B cell (primary cell): ENCODE data around the gene ATRNL1. TPM values are rescaled to one million over a fixed set of nuclear protein-coding genes. Genes with fewer than 3 reads are reported as not detected.

Experiments used
- ATAC-seq: fragments of 200-7000 bp; cut with Tn5 transposase; one replicate; pipeline ENCODE4 v1.10.0; 2021; ENCODE audit warnings: low read depth, mild to moderate bottlenecking, moderate number of reproducible peaks, moderate library complexity
- CTCF ChIA-PET: fragments of 350-600 bp; sonication (Branson Sonifier 250); formaldehyde crosslinking; loops from one replicate; lab custom pipeline; 2021; ENCODE audit warnings: antibody characterized with exemption, inconsistent platforms; lab: Charles Lee
- POLR2A ChIA-PET: fragments of 350-600 bp; sonication (Branson Sonifier 250); formaldehyde crosslinking; loops from one replicate; lab custom pipeline; 2021; ENCODE audit warnings: antibody characterized with exemption; lab: Charles Lee
- DNase-seq: peaks from one replicate; pipeline ENCODE4 v3.0.0; 2013
- H2AFZ ChIP-seq: 2 replicates; pipeline ENCODE4 v1.6.1; 2012; ENCODE audit warnings: mild to moderate bottlenecking, low read depth, low read length; ENCODE audit not compliant: insufficient read depth, poor library complexity, severe bottlenecking
- H3K27ac ChIP-seq, 2 donors: 1 replicate in 1 of 2; 2 replicates in 1 of 2; pipeline ENCODE4 v1.5.1; 2012 to 2013; ENCODE audit warnings: low read length in 2 of 2, mild to moderate bottlenecking in 2 of 2, moderate library complexity in 1 of 2
- H3K27me3 ChIP-seq, 4 experiments: fragments of 200-600 bp in 1 of 4; sonication (generic) in 1 of 4; replicated peaks in 1 of 4; 1 replicate in 2 of 4; 2 replicates in 2 of 4; pipeline versions ENCODE4 v1.6.1 to v1.7.0; 2013 to 2016; ENCODE audit warnings: low read length in 3 of 4, mild to moderate bottlenecking in 2 of 4, mixed read lengths in 1 of 4, moderate library complexity in 1 of 4; ENCODE audit not compliant: insufficient read depth in 4 of 4, control insufficient read depth in 3 of 4; ENCODE audit errors: control extremely low read depth in 1 of 4
- H3K36me3 ChIP-seq, 2 experiments: replicated peaks in 1 of 2; 1 replicate in 1 of 2; 2 replicates in 1 of 2; pipeline versions ENCODE4 v1.6.1 to v1.7.1; 2013; ENCODE audit warnings: low read length in 1 of 2; ENCODE audit not compliant: insufficient read depth in 2 of 2, control insufficient read depth in 1 of 2; ENCODE audit errors: control extremely low read depth in 1 of 2, extremely low read depth in 1 of 2
- H3K4me1 ChIP-seq, 2 donors: fragments of 200-600 bp in 1 of 2; sonication (generic) in 1 of 2; 1 replicate in 1 of 2; 2 replicates in 1 of 2; pipeline versions ENCODE4 v1.5.1 to v1.6.1; 2013 to 2017; ENCODE audit warnings: low read length in 2 of 2; ENCODE audit not compliant: control insufficient read depth in 2 of 2, insufficient read depth in 2 of 2
- H3K4me2 ChIP-seq: replicated peaks from 2 replicates; pipeline ENCODE3; 2012; ENCODE audit warnings: mild to moderate bottlenecking, low read depth, low read length; ENCODE audit not compliant: poor library complexity, severe bottlenecking
- H3K4me3 ChIP-seq, 5 experiments: fragments of 200-600 bp in 1 of 5; sonication (generic) in 1 of 5; 1 replicate in 3 of 5; 2 replicates in 2 of 5; pipeline versions ENCODE4 v1.5.1 to v1.7.0; 2011 to 2016; ENCODE audit warnings: low read length in 4 of 5, mild to moderate bottlenecking in 4 of 5, low read depth in 2 of 5, control low read depth in 1 of 5, moderate library complexity in 1 of 5; ENCODE audit not compliant: insufficient read depth in 1 of 5; ENCODE audit errors: control extremely low read depth in 1 of 5, extremely low read depth in 1 of 5
- H3K79me2 ChIP-seq: fragments of 200-600 bp; sonication (generic); one replicate; pipeline ENCODE4 v1.6.0; 2016; ENCODE audit warnings: low read length; ENCODE audit not compliant: control insufficient read depth, insufficient read depth
- H3K9ac ChIP-seq: fragments of 200-600 bp; sonication (generic); 2 replicates; pipeline ENCODE4 v1.6.1; 2017; ENCODE audit warnings: mild to moderate bottlenecking, low read length, moderate library complexity
- H3K9me3 ChIP-seq, 3 donors: one replicate each; pipeline versions ENCODE4 v1.6.1 to v1.7.1; 2013; ENCODE audit warnings: low read length in 2 of 3; ENCODE audit not compliant: control insufficient read depth in 2 of 3, insufficient read depth in 1 of 3; ENCODE audit errors: control extremely low read depth in 1 of 3
- H4K20me1 ChIP-seq: 2 replicates; pipeline ENCODE4 v1.6.0; 2012; ENCODE audit warnings: mild to moderate bottlenecking, low read length; ENCODE audit not compliant: insufficient read depth, control insufficient read depth, poor library complexity, severe bottlenecking
- H3K27ac Mint-ChIP-seq: one replicate; pipeline ENCODE4 v1.8.0; 2021; ENCODE audit warnings: mixed read lengths
- H3K27me3 Mint-ChIP-seq: one replicate; pipeline ENCODE4 v1.8.0; 2021; ENCODE audit warnings: mixed read lengths
- H3K4me1 Mint-ChIP-seq: one replicate; pipeline ENCODE4 v1.8.0; 2021; ENCODE audit warnings: mixed read lengths
- H3K4me3 Mint-ChIP-seq: one replicate; pipeline ENCODE4 v1.8.0; 2021; ENCODE audit warnings: mixed read lengths
- H3K9me3 Mint-ChIP-seq: one replicate; pipeline ENCODE4 v1.8.0; 2022; ENCODE audit warnings: mixed read lengths; ENCODE audit not compliant: insufficient read depth
- CTCF ChIP-seq: fragments of 200-600 bp; IDR thresholded peaks from one replicate; pipeline ENCODE4 v1.8.0; 2022; ENCODE audit warnings: antibody characterized with exemption, mild to moderate bottlenecking
- EZH2 ChIP-seq: IDR thresholded peaks from 2 replicates; pipeline ENCODE4 v1.6.1; 2012; ENCODE audit warnings: borderline replicate concordance, low read depth, mild to moderate bottlenecking, moderate library complexity, low read length; ENCODE audit not compliant: insufficient read depth, poor library complexity, severe bottlenecking
- WGBS: methylation state at CpG from one replicate; pipeline ENCODE4 v1.1.5; 2013; ENCODE audit warnings: missing lambda C conversion rate; ENCODE audit not compliant: insufficient coverage; 5-methylcytosine and 5-hydroxymethylcytosine counted together
- intact Hi-C: fragments of 100-400 bp; cut with micrococcal nuclease; formaldehyde crosslinking; loops from one replicate; pipeline ENCODE4 v1.10.0; 2022
- polyA plus RNA-seq: library from polyadenylated mRNA; depleted of rRNA; stranded (reverse); fragments of >200 nt; gene quantifications from 2 replicates; pipeline ENCODE4 v1.2.3, GENCODE V29; 2012
- total RNA-seq, 2 donors: library from RNA; stranded (reverse); fragments of 120-200 nt in 1 of 2; gene quantifications; 1 replicate in 1 of 2; 2 replicates in 1 of 2; pipeline versions ENCODE4 v1.2.3 to v1.2.4, GENCODE V29; 2013 to 2022

ATRNL1 gene
- total and polyA plus RNA-seq, 2 donors (not counting 1 experiment from before 2014, with no cell fraction given) = 0.24 to 2.2 TPM

- H3K79me2 ChIP-seq = no peaks in the 10 kb centered on the region
- H3K4me3 Mint-ChIP-seq = no peak overlapping the region
- no peaks in the 10 kb centered on the region for H3K36me3 ChIP-seq
- H3K27me3 ChIP-seq = no peaks in the 10 kb centered on the region
- no peaks in the 10 kb centered on the region for H3K4me1 Mint-ChIP-seq
- no peak overlapping the region for H3K9ac ChIP-seq
- H3K27me3 Mint-ChIP-seq = no peaks in the 10 kb centered on the region
- H3K4me1 ChIP-seq = no peaks in the 10 kb centered on the region
- WGBS = 92% methylated on average over 9 of the region's 11 CpGs
- no peak overlapping the region for H3K4me3 ChIP-seq
- H3K9me3 Mint-ChIP-seq = peaks cover 3% of the 10 kb centered on the region
- ChIA-PET POLR2A (no interaction called here), CTCF (no interaction called here)
- peaks cover 0 to 29% (median 1%) of the 10 kb centered on the region in 3 donors for H3K9me3 ChIP-seq
- ATAC-seq = no peak
- no peaks in the 10 kb centered on the region for H4K20me1 ChIP-seq
- no peak overlapping the region for H2AFZ ChIP-seq
- intact Hi-C loops = no loop called here
- no peak for TF ChIP-seq EZH2
- no peak for TF ChIP-seq CTCF
- H3K27ac Mint-ChIP-seq = no peak overlapping the region
- H3K27ac ChIP-seq = no peak overlapping the region
- DNase-seq = no peak
- no peak overlapping the region for H3K4me2 ChIP-seq
Observed at GRCh38 chr10:115969591-115969990, 876.4 kb downstream of the ATRNL1 start.

GRCh38 chr10:115971921-115972320, 878.8 kb downstream of the ATRNL1 start:
- no peaks in the 10 kb centered on the region for H3K27me3 Mint-ChIP-seq
- no peak overlapping the region for H3K27ac Mint-ChIP-seq
- TF ChIP-seq EZH2 = no peak
- no peak for TF ChIP-seq CTCF
- ATAC-seq (no peak), DNase-seq (no peak)
- H3K9me3 Mint-ChIP-seq = peaks cover 2% of the 10 kb centered on the region
- no peak overlapping the region for H3K4me2 ChIP-seq
- H3K27ac ChIP-seq = no peak overlapping the region
- no peaks in the 10 kb centered on the region for H4K20me1 ChIP-seq
- no peak overlapping the region for H3K4me3 Mint-ChIP-seq
- no peaks in the 10 kb centered on the region for H3K27me3 ChIP-seq
- no peak overlapping the region for H2AFZ ChIP-seq
- H3K36me3 ChIP-seq = no peaks in the 10 kb centered on the region
- no peaks in the 10 kb centered on the region for H3K4me1 Mint-ChIP-seq
- H3K79me2 ChIP-seq = no peaks in the 10 kb centered on the region
- no peak overlapping the region for H3K4me3 ChIP-seq
- no peaks in the 10 kb centered on the region for H3K4me1 ChIP-seq
- intact Hi-C loops = no loop called here
- ChIA-PET CTCF (no interaction called here), POLR2A (no interaction called here)
- H3K9ac ChIP-seq = no peak overlapping the region
- H3K9me3 ChIP-seq = peaks cover 0 to 32% (median 1%) of the 10 kb centered on the region in 3 donors
- WGBS = 80% methylated on average over 6 of the region's 6 CpGs
